ENCODE results near the gene NUFIP1.

- TF ChIP-seq EZH2 (IDR thresholded peaks at IDR 0.05) (no peak), FOXP2 (optimal IDR thresholded peaks at IDR 0.05; ENCODE audit: control extremely low read depth, extremely low read length, insufficient read depth) (no peak), POLR2AphosphoS5 (IDR thresholded peaks at IDR 0.05; ENCODE audit: borderline replicate concordance, low read depth, low read length) (no peak)
Observed at GRCh38 chr13:44908712-44909111, 80.6 kb downstream of the NUFIP1 start.

Measured in SK-N-MC (cell line).